Esophagus muscularis mucosa (tissue), 4 donors: ENCODE results near the gene RGS1. TPM values are rescaled to one million over a fixed set of nuclear protein-coding genes. Genes with fewer than 3 reads are reported as not detected.

Experiments used
- DNase-seq: peaks from one replicate; pipeline ENCODE4 v3.0.0-alpha.2; 2017; ENCODE audit errors: extremely low spot score
- H3K27ac ChIP-seq, 4 donors: fragments of 200-600 bp; sonication (generic); replicated peaks in 1 of 4; 1 replicate in 3 of 4; 2 replicates in 1 of 4; pipeline ENCODE4 v1.5.1; 2016 to 2019; ENCODE audit warnings: mild to moderate bottlenecking in 1 of 4
- H3K27me3 ChIP-seq, 4 donors: fragments of 200-600 bp; sonication (generic); one replicate each; pipeline versions ENCODE4 v1.5.1 to v1.6.0; 2016 to 2019
- H3K36me3 ChIP-seq, 4 donors: fragments of 200-600 bp; sonication (generic); one replicate each; pipeline ENCODE4 v1.5.1; 2016 to 2019
- H3K4me1 ChIP-seq, 4 donors: fragments of 200-600 bp; sonication (generic); one replicate each; pipeline ENCODE4 v1.5.1; 2016 to 2019
- H3K4me3 ChIP-seq, 4 donors: fragments of 200-600 bp; sonication (generic); 1 replicate in 2 of 4; 2 replicates in 2 of 4; pipeline ENCODE4 v1.5.1; 2016 to 2019; ENCODE audit warnings: mild to moderate bottlenecking in 4 of 4, moderate library complexity in 1 of 4
- H3K9me3 ChIP-seq, 4 donors: fragments of 200-600 bp; sonication (generic); 1 replicate in 3 of 4; 2 replicates in 1 of 4; pipeline ENCODE4 v1.5.1; 2016 to 2019
- CTCF ChIP-seq, 3 experiments: fragments of 200-600 bp in 2 of 3; fragments of 450-650 bp in 1 of 3; sonication (generic) in 2 of 3; IDR thresholded peaks; one replicate each; pipeline ENCODE4 v1.5.1; 2017 to 2019; ENCODE audit warnings: antibody characterized with exemption in 3 of 3, mild to moderate bottlenecking in 2 of 3, moderate library complexity in 1 of 3
- EP300 ChIP-seq: sonication (generic); formaldehyde crosslinking; IDR thresholded peaks from one replicate; pipeline ENCODE4 v1.6.1; 2017; ENCODE audit warnings: antibody characterized with exemption
- POLR2A ChIP-seq: fragments of 450-650 bp; IDR thresholded peaks from one replicate; pipeline ENCODE4 v1.6.1; 2017; ENCODE audit warnings: antibody characterized with exemption, moderate library complexity, mild to moderate bottlenecking, low read depth
- POLR2AphosphoS5 ChIP-seq, 2 donors: sonication (generic); formaldehyde crosslinking; IDR thresholded peaks; one replicate each; pipeline ENCODE4 v1.6.1; 2017; ENCODE audit warnings: antibody characterized with exemption in 2 of 2
- WGBS: methylation state at CpG from one replicate; pipeline ENCODE4 v1.1.5; 2018; 5-methylcytosine and 5-hydroxymethylcytosine counted together
- intact Hi-C: fragments of 100-400 bp; cut with DNase I; formaldehyde crosslinking; loops from one replicate; pipeline ENCODE4 v1.15.1; 2023
- total RNA-seq, 4 donors: library from RNA; depleted of rRNA; stranded (reverse); fragments of >200 nt; gene quantifications; one replicate each; pipeline versions ENCODE4 v1.1.0 to v1.2.1, GENCODE V29; 2016

The RGS1 gene
- total RNA-seq, 4 donors from 2014 or later = 6.1 to 27.7 (median 12.5) TPM

DNA sequence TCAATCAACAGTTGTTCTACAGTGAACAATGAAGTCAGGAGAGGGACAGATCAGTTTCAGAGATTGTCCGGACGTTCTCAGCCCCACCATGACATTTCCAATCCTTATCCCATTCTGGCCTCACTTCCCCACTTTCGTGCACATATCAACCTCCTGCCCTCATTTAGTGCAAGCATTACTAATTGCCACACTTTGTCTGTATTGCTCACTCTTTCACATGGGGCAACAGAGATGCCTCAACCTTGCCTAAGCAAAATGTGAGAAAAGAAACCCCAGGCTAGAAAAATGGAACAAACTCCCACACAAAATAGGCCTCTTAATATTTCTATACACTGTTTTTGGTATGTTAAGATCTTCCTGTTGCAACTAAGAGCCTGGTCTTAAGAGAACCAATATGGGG lies 8.9 kb upstream of the RGS1 start:
- peaks cover 0 to 16% (median 15%) of the 10 kb centered on the region in 4 donors for H3K9me3 ChIP-seq
- 95% methylated on average over 3 of the region's 3 CpGs for WGBS
- peaks cover 0 to 5% (median 2%) of the 10 kb centered on the region in 4 donors for H3K4me1 ChIP-seq
- no peaks in the 10 kb centered on the region for H3K36me3 ChIP-seq
- H3K27ac ChIP-seq = no peak overlapping the region
- no peak for DNase-seq
- no peaks in the 10 kb centered on the region for H3K27me3 ChIP-seq
- intact Hi-C loops = no loop called here
- H3K4me3 ChIP-seq = no peak overlapping the region
- TF ChIP-seq CTCF (IDR thresholded peaks at IDR 0.05) (no peak), POLR2A (no peak)

DNA sequence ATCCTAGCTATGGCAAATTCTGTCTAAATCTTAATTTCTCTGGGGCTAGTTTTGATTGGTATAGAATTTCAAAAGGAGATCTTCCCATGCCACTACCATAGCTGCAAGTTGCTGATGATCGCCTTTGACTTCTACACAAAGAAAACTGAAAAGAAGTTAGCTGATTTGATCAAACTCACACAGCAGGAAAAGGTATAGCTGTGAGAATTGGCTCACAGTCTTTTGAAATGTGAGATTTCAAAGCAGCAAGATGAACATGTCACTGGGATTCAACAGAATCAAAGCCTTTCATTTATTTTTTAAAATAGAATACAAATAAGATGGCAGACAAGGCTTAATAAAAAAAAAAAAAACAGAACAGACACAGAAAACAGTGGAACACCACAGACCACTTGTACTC lies 7.5 kb upstream of the RGS1 start:
- Histone ChIP-seq H3K4me3 (no peak overlapping the region), H3K27me3 (no peaks in the 10 kb centered on the region), H3K27ac (no peak overlapping the region), H3K36me3 (no peaks in the 10 kb centered on the region), H3K9me3 (peaks cover 0 to 16% (median 15%) of the 10 kb centered on the region in 4 donors), H3K4me1 (peaks cover 0 to 5% (median 2%) of the 10 kb centered on the region in 4 donors)
- no peak for TF ChIP-seq CTCF (IDR thresholded peaks at IDR 0.05)
- no peak for TF ChIP-seq EP300
- TF ChIP-seq POLR2A = no peak
- TF ChIP-seq POLR2AphosphoS5 (IDR thresholded peaks at IDR 0.05) = no peak
- no peak for DNase-seq
- intact Hi-C loops = no loop called here
- 100% methylated on average over 1 of the region's 1 CpG for WGBS

GRCh38 chr1:192571668-192572067 lies 3.9 kb upstream of the RGS1 start:
- H3K4me3 ChIP-seq = no peak overlapping the region
- H3K4me1 ChIP-seq = peaks cover 0 to 20% (median 10%) of the 10 kb centered on the region in 4 donors
- WGBS = 86% methylated on average over 2 of the region's 2 CpGs
- TF ChIP-seq EP300 = no peak
- TF ChIP-seq POLR2AphosphoS5 (IDR thresholded peaks at IDR 0.05) = no peak
- no peak for TF ChIP-seq CTCF (IDR thresholded peaks at IDR 0.05)
- no peak for TF ChIP-seq POLR2A
- no peaks in the 10 kb centered on the region for H3K27me3 ChIP-seq
- DNase-seq = no peak
- H3K27ac ChIP-seq = no peak overlapping the region
- H3K9me3 ChIP-seq = peaks cover 0 to 16% (median 15%) of the 10 kb centered on the region in 4 donors
- no peaks in the 10 kb centered on the region for H3K36me3 ChIP-seq
- intact Hi-C loops = no loop called here

- Histone ChIP-seq H3K4me1 (peaks cover 0 to 31% (median 17%) of the 10 kb centered on the region in 4 donors), H3K36me3 (no peaks in the 10 kb centered on the region), H3K27me3 (no peaks in the 10 kb centered on the region), H3K9me3 (peaks cover 0 to 16% (median 15%) of the 10 kb centered on the region in 4 donors), H3K4me3 (no peak overlapping the region), H3K27ac (peak overlapping the region; percentile 31 to 61 (median 44))
- no peak for DNase-seq
- TF ChIP-seq EP300 (no peak), POLR2AphosphoS5 (IDR thresholded peaks at IDR 0.05) (no peak), CTCF (IDR thresholded peaks at IDR 0.05) (no peak), POLR2A (no peak)
- intact Hi-C loops = no loop called here
- WGBS = 78% methylated on average over 1 of the region's 1 CpG
Observed at GRCh38 chr1:192573499-192573898, 2.1 kb upstream of the RGS1 start.

DNA sequence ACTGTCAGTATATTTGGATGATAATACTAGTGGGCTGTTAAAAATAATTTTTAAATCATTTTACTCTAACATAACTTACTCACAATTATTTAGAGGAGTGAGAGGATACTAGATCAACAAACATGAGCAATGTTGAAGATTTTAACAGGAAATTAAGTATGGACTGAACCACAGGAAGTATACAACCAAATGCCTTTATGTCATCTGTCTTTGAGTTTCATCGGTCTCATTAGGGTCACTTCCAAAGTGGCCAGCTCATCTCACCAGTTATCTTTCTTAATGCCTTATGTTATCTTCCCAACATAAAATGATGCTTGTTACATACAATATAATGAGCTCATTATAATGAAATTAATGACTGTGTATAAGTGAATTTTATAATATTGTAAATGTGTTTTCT lies 1.5 kb upstream of the RGS1 start:
- peak overlapping the region; percentile 31 to 61 (median 44) for H3K27ac ChIP-seq
- no peaks in the 10 kb centered on the region for H3K27me3 ChIP-seq
- intact Hi-C loops = no loop called here
- no peaks in the 10 kb centered on the region for H3K36me3 ChIP-seq
- no peak overlapping the region for H3K4me3 ChIP-seq
- peaks cover 0 to 36% (median 20%) of the 10 kb centered on the region in 4 donors for H3K4me1 ChIP-seq
- DNase-seq = no peak
- 48% methylated on average over 1 of the region's 1 CpG for WGBS
- no peak for TF ChIP-seq EP300
- TF ChIP-seq CTCF (IDR thresholded peaks at IDR 0.05) = no peak
- no peak for TF ChIP-seq POLR2A
- TF ChIP-seq POLR2AphosphoS5 (IDR thresholded peaks at IDR 0.05) = no peak
- H3K9me3 ChIP-seq = peaks cover 0 to 16% (median 15%) of the 10 kb centered on the region in 4 donors
